Measurements from ENCODE around the gene FARP1. TPM values are rescaled to one million over a fixed set of nuclear protein-coding genes. Genes with fewer than 3 reads are reported as not detected.

Gene FARP1
- total and polyA plus RNA-seq, 10 of the 15 experiments (the other 5 are each of a cell fraction or from before 2014, with no cell fraction given), result 0.17 to 6.9 (median 0.68) TPM

GRCh38 chr13:98237331-98237730 is 94.4 kb downstream of the FARP1 start (continued):
- TF ChIP-seq CUX1 (IDR thresholded peaks at IDR 0.05; ENCODE audit: insufficient replicate concordance, low read depth, low read length), result no peak

GRCh38 chr13:98239162-98240076 is 96.5 kb downstream of the FARP1 start:
- ATAC-seq (no peak), FAIRE-seq (no peak), DNase-seq (ENCODE audit: low read depth, low spot score) (no peak)
- Histone ChIP-seq H2AFZ (ENCODE audit: control insufficient read depth, low read depth, low read length) (no peak overlapping the region), H3K4me2 (ENCODE audit: control insufficient read depth, insufficient read depth) (no peak overlapping the region), H3K9ac (ENCODE audit: control insufficient read depth, insufficient read depth, low read length) (no peak overlapping the region), H3K79me2 (ENCODE audit: control insufficient read depth, insufficient read depth, low read length) (no peaks in the 10 kb centered on the region), H3K36me3 (ENCODE audit: control insufficient read depth in 2 of 2, insufficient read depth in 2 of 2, low read length in 1 of 2) (no peaks in the 10 kb centered on the region), H3K9me3 (replicated peaks; ENCODE audit: control insufficient read depth, insufficient read depth, low read length) (no peaks in the 10 kb centered on the region), H3K4me1 (ENCODE audit: control insufficient read depth, insufficient read depth, low read length) (no peaks in the 10 kb centered on the region), H3K4me3 (no peak overlapping the region), H3K27ac (ENCODE audit: control insufficient read depth, insufficient read depth) (no peak overlapping the region), H3K27me3 (replicated peaks in 1 of 2; ENCODE audit: control insufficient read depth in 2 of 2, insufficient read depth in 2 of 2, low read length in 1 of 2) (no peaks in the 10 kb centered on the region), H4K20me1 (ENCODE audit: control insufficient read depth, insufficient read depth) (no peaks in the 10 kb centered on the region)
- BruUV-seq (replicated peaks), result no TSS peak
- POLR2A ChIA-PET, result no interaction called here
- RAD21 ChIA-PET (ENCODE audit: unreplicated experiment), result interaction anchor here (0.7 kb wide), 1 partner anchor 664 kb away, joined by 3 read pairs; no protein-coding TSS in a partner anchor
- WGBS (ENCODE audit: insufficient coverage, insufficient replicate concordance, low lambda C conversion rate, missing lambda C conversion rate), result 34% methylated on average over 14 of the region's 14 CpGs
- CTCF ChIA-PET, result no interaction called here
- SMC1A ChIA-PET (ENCODE audit: uncharacterized antibody, unreplicated experiment), result interaction anchor here (0.7 kb wide), 1 partner anchor 12 kb away, joined by 3 read pairs; no protein-coding TSS in a partner anchor
- in situ Hi-C loops (cut with MboI) (no loop called here), intact Hi-C loops (cut with micrococcal nuclease; ENCODE audit: unreplicated experiment) (no loop called here)
- TF ChIP-seq TCF3 (IDR thresholded peaks at IDR 0.05; ENCODE audit: borderline replicate concordance, insufficient read depth, low read depth, low read length), result no peak
- TF ChIP-seq MEF2B (IDR thresholded peaks at IDR 0.05; ENCODE audit: partially characterized antibody, poor library complexity, severe bottlenecking), result no peak
- no peak for TF ChIP-seq KAT2A (conservative IDR thresholded peaks at IDR 0.05; ENCODE audit: control insufficient read depth, low read depth, low read length)
- no peak for TF ChIP-seq PKNOX1 (IDR thresholded peaks at IDR 0.05)
- TF ChIP-seq EED (IDR thresholded peaks at IDR 0.05; ENCODE audit: low read depth), result no peak
- no peak for TF ChIP-seq MXI1 (IDR thresholded peaks at IDR 0.05; ENCODE audit: low read depth, low read length)
- no peak for TF ChIP-seq BCLAF1 (IDR thresholded peaks at IDR 0.05)
- no peak for TF ChIP-seq NFYA (IDR thresholded peaks at IDR 0.05; ENCODE audit: borderline replicate concordance, low read depth, low read length)
- TF ChIP-seq CREB1 (IDR thresholded peaks at IDR 0.05; ENCODE audit: low read depth), result no peak
- no peak for TF ChIP-seq FOXK2 (IDR thresholded peaks at IDR 0.05)
- TF ChIP-seq BMI1 (IDR thresholded peaks at IDR 0.05; ENCODE audit: borderline replicate concordance), result no peak
